Activated CD4-positive, alpha-beta T cell treated with anti-CD3 and anti-CD28 coated beads, Interleukin-10, Interleukin-2, amounts not matched to agents 100 ng/mL and 50 ng/mL, durations not matched to agents 16 hours and 8 hours (primary cell): ENCODE data around the gene TNNI2.

Experiments used
- DNase-seq: peaks from one replicate; pipeline ENCODE4 v3.0.0-alpha.2; 2020

TNNI2 gene

GRCh38 chr11:1847006-1847735 lies 8.4 kb downstream of the TNNI2 start:
- no peak for DNase-seq

DNA sequence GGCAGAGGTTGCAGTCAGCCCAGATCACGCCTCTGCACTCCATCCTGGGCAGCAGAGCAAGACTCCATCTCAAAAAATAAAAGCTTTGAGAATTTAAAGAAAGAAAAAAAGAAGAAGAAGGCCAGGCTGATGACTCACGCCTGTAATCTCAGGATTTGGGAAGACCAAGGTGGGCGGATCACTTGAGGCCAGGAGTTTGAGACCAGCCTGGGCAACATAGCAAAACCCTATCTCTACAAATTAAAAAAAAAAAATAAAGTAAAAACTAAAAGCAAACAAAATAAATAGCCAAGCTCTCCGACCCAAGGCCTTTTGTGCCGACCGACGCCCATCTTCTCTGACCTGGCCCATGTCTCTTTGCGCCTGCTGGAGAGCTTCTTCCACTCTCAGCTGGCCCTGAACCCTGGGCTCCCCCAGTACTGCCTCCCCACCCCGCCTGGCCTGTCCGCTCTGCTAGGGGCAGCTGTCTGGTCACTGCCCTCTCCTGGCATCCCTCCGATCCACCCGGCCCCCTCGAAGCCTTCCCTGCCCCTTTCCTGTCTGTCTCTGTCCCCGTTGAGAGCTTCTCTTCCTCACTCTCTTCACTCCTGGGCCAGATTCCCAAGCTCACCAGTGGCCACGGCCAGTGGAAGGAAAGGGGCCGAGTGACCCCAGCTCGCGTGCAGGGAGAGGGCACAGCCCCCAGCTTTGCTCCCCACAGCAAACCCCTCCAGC lies 9.3 kb downstream of the TNNI2 start:
- no peak for DNase-seq

DNA sequence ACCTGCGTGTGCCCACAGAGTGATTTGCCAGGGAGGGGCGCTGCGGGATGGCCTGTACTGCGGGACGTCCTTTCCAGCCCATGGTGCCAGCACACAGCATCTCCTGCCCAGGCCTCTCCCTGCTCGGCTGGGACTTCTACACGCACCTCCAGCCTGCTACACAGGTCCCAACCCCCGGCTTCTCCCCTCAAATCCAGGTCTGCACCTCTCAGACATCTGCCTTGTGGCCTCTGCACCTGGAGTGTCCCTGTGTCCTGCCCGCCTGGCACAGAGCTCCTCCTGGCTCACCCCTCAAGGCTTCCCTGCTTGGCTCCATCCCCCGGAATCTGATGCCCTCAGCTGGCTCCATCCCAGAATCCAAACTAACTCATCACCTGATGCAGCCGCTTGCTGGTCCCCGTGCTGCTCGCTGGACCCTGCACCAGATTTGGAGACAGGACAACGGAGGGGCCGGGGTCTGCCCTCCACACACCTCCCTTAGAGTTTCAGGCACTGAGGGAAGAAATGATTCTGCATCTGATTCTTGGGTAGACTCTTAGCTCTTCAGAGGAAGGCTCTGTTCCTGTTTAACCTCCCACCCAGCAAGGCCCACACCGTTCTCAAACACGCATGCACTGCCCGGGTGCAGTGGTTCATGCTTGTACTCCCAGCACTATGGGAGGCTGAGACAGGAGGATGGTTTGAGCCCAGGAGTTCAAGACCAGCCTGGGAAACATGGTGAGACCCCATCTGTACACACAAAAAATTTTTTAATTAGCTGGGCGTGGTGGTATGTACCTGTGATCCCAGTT lies 10.1 kb downstream of the TNNI2 start:
- no peak for DNase-seq

GRCh38 chr11:1851468-1852180 lies 12.8 kb downstream of the TNNI2 start:
- DNase-seq: no peak

DNA sequence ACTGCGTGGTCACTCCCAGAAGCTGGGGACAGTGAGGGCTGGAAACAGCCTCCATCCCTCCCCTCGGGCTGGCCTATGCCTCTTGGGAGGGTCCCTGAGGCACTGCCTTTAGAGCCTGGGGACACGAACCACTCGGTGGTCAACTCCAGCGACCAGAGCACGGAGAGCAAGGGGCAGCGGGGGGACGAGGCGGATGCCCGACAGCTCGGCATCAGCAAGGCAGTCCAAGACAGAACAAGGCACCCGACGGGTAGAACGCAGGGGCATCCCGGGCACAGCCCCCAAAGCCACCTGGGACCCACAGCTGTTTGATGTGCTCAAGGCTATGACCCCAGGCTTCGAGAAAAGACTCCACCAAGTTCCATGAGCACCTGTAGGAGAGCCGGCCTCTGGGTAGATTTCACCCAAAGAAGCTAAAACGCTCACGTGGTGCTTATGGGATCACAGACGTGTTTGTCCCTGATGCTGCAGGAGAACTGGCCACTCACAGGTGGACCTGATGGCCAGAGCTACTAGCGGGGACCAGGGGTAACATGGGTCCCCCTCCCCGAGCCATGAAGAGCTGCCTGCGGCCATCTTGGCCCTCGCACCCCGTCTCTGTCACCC lies 13.6 kb downstream of the TNNI2 start:
- DNase-seq: no peak

DNA sequence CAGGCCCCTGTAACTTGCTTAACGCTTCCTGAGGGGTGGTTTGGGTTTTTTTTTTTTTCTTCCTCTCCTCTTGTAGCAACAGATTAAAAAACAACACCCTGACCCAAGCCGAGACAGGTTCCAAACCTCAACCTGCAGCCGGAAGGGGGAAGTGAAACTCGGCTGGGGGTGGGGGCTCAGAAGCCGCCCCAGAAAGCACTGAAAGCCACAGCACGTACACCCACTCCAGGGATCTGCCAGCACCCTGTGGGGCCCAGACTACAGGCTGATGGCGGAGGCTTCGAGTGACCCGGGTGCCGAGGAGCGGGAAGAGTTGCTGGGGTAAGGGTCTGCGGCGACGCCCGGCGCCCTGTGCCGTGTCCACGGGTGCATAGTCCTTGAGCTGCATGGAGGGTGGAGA lies 14.1 kb downstream of the TNNI2 start, which contains the start of gene LSP1:
TSS of gene LSP1 (plus strand) at position 208 of the 400 bp plus-strand sequence. CDS start at position 269, 61 bp downstream.
- peak; percentile 94 for DNase-seq

GRCh38 chr11:1853376-1854131 lies 14.8 kb downstream of the TNNI2 start:
- DNase-seq: peak; percentile 27

DNA sequence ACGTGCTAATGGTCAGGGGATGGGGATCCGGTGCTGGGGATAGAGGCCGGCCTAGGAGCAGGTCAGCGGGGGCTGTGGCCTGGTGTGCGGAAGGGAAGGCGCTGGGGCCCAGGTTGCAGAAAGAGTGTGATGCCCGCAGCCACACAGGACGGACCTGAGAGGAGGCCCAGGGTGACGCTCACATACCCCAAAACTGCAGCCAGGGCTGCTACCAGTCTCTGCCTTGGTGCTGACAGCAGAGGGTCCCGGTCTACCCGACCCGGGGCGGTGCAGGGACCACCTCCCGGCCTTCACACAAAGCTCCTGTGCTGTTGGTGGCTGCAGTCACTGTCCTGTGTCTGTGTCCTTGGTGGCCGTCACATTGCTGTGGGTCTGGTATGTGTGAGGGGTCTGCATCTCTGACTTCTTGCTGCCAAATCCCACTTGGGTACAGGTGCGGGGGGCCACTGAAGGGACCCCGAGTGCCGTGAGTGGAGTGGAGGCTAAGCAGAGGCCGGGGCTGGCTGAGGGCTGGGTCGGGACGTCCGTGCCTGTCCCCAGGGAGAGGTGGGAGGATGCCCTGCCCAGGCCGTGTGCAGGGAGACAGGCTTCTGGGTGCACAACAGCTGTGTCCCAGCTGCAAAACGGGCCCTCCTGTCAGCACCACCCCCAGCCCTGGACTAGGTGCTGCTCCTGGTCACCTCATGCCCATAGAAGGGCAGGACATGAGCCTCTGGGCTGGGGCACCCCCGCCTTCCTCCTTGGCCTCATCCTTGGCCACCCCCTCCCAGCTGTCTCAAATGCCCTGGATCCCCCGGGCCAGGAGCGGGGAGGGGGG lies 15.6 kb downstream of the TNNI2 start:
- peak; percentile 29 for DNase-seq

DNA sequence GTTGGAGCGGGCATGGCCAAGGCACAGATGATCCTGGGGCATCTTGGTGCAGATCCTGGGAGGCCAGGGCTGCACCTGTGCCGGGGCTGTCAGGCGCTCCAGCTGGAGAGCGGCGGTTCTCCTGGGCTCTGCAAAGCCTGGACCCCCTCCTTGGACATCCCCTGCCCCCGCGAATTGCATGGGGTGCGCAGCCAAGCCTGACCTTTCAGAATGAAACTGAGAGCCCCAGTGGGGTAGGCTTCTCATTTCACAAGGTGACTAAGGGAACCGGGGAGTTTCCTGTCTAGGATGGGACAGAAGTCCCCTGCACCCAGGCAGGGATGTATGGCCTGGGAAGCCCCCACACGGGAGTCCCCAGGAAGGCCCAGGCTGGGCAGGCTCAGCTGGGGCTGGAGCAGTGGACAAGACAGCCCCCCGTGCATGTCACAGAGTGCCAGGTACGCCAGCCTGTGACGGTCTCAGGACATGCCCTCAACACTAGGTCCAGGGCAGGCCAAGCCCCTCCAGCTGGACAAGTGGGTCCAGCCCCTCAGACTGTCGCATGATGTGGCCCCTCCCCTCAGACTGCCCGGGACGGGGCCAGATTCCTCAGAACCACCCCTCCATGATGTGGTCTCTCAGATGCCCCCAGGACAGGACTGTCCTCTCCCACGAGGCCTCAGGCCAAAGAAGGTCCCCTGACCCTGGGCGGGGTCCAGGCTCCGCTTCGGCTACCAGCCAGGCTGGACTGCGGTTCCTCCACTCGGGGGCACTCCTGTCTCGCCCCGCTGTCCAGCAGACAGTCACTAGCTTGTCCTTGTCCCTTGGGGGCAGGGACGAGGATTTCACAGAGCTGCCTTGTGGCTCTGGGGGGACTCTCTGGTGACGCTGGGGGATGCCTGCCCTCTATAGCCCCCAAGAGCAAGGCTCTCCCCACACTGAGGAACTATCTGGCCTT lies 16.4 kb downstream of the TNNI2 start:
- peak; percentile 81 for DNase-seq

DNA sequence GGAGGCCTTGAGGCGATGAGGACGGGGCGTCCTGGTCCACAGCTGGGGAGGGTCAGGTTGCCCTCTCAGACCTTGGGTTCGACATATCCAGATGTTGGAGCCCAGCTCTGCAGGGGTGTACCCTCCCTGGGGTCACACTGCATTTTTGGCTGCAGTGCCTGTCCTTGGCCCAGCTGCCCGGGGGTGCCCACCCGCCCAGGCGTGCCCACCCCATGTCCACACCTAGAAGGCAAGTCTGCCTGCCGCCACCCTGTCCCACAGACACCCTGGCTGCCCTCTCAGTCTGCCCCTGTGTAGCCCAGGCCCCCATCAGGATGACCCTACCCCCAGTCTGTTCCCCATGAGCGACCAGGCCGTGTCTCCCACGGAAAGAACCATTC lies 17.1 kb downstream of the TNNI2 start:
- DNase-seq: no peak

- DNase-seq: no peak
Measured at GRCh38 chr11:1856306-1857005, 17.7 kb downstream of the TNNI2 start.

GRCh38 chr11:1857064-1857463 lies 18.3 kb downstream of the TNNI2 start:
- no peak for DNase-seq

DNA sequence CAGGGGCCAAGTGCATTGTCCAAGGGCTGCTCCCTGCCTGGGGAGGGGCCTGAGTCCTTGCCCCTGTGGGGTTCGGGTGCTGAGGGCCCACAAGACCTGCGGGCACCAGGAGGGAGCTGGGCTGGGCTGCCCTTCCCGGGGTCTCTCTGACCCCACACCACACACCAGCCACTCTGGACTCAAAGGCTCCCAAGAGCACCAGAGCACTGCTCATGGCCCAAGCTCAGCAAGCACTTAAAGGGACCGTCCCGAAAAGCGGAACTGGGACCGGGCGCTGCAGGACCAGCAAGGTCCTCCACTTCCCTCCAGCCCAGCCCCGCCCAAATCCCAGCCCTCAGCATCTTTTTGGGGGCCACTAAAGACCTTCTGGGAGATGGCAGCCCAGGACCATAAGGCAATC lies 19.4 kb downstream of the TNNI2 start:
- DNase-seq: no peak

- DNase-seq: no peak
Measured at GRCh38 chr11:1858576-1858975, 19.8 kb downstream of the TNNI2 start.

DNA sequence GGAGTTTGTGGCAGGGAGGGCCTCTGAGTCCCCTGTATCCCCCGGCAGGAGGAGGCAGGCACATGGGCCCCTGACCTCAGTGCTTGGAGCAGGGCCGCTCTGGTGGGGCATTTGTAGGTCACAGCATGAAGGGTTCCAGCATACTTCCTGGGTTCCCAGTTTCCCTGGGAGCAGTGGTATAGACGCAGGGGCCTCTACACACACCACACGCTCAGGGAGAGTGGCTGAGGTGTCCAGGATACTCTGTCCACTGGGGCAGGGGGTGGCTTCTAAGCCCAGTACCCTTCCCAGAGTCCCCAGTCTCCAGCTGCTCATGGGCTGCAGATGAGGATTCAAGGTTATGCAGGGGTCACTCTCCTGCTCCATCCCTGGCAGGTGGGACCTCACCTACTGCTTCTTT lies 20.2 kb downstream of the TNNI2 start:
- DNase-seq: no peak

- no peak for DNase-seq
Measured at GRCh38 chr11:1860108-1860507, 21.3 kb downstream of the TNNI2 start.

GRCh38 chr11:1861435-1862411 lies 22.9 kb downstream of the TNNI2 start:
- DNase-seq: no peak
